ENCODE results near the gene PCDH9.

The PCDH9 gene

GRCh38 chr13:66681403-66681802 lies 548.7 kb downstream of the PCDH9 start:
- TF ChIP-seq CTCF (IDR thresholded peaks at IDR 0.05; ENCODE audit: extremely low read depth, missing control alignments), result no peak
- DNase-seq (ENCODE audit: low spot score), result no peak

GRCh38 chr13:66680031-66680430 lies 550.1 kb downstream of the PCDH9 start:
- TF ChIP-seq CTCF (IDR thresholded peaks at IDR 0.05; ENCODE audit: extremely low read depth, missing control alignments), result no peak
- DNase-seq (ENCODE audit: low spot score), result no peak

GRCh38 chr13:66675620-66676019 lies 554.5 kb downstream of the PCDH9 start:
- no peak for DNase-seq (ENCODE audit: low spot score)
- TF ChIP-seq CTCF (IDR thresholded peaks at IDR 0.05; ENCODE audit: extremely low read depth, missing control alignments), result no peak

- TF ChIP-seq CTCF (IDR thresholded peaks at IDR 0.05; ENCODE audit: extremely low read depth, missing control alignments), result no peak
- no peak for DNase-seq (ENCODE audit: low spot score)
Observed at GRCh38 chr13:66673401-66673800, 556.7 kb downstream of the PCDH9 start.

GRCh38 chr13:66665991-66666390 lies 564.1 kb downstream of the PCDH9 start:
- no peak for DNase-seq (ENCODE audit: low spot score)
- TF ChIP-seq CTCF (IDR thresholded peaks at IDR 0.05; ENCODE audit: extremely low read depth, missing control alignments), result no peak

- no peak for DNase-seq (ENCODE audit: low spot score)
- no peak for TF ChIP-seq CTCF (IDR thresholded peaks at IDR 0.05; ENCODE audit: extremely low read depth, missing control alignments)
Observed at GRCh38 chr13:66663711-66664110, 566.4 kb downstream of the PCDH9 start.

- no peak for DNase-seq (ENCODE audit: low spot score)
- TF ChIP-seq CTCF (IDR thresholded peaks at IDR 0.05; ENCODE audit: extremely low read depth, missing control alignments), result no peak
Observed at GRCh38 chr13:66663206-66663605, 566.9 kb downstream of the PCDH9 start.

Data from GM20000 (cell line).